ENCODE measurements around the gene RMND5B. TPM values are rescaled to one million over a fixed set of nuclear protein-coding genes. Genes with fewer than 3 reads are reported as not detected.
A peak's percentile ranks its signal among the peaks of the same experiment; 100 is the strongest.

The RMND5B gene
- total and polyA plus RNA-seq, 10 of the 15 experiments (the other 5 are each of a cell fraction or from before 2014, with no cell fraction given) = 1.6 to 50.7 (median 30.9) TPM

- TF ChIP-seq, protein P1, sequence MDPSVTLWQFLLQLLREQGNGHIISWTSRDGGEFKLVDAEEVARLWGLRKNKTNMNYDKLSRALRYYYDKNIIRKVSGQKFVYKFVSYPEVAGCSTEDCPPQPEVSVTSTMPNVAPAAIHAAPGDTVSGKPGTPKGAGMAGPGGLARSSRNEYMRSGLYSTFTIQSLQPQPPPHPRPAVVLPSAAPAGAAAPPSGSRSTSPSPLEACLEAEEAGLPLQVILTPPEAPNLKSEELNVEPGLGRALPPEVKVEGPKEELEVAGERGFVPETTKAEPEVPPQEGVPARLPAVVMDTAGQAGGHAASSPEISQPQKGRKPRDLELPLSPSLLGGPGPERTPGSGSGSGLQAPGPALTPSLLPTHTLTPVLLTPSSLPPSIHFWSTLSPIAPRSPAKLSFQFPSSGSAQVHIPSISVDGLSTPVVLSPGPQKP (IDR thresholded peaks at IDR 0.05; ENCODE audit: low read depth, low read length) = no peak
- TF ChIP-seq TCF7 (IDR thresholded peaks at IDR 0.05; ENCODE audit: borderline replicate concordance) (no peak), MAX (IDR thresholded peaks at IDR 0.05; ENCODE audit: low read depth, low read length) (no peak), GATAD2B (conservative IDR thresholded peaks at IDR 0.05; ENCODE audit: low read depth) (no peak), CBX5 (IDR thresholded peaks at IDR 0.05; ENCODE audit: low read depth) (no peak), SMC3 (IDR thresholded peaks at IDR 0.05; ENCODE audit: borderline replicate concordance, low read length) (peak; percentile 91), MTA3 (IDR thresholded peaks at IDR 0.05; ENCODE audit: borderline replicate concordance, low read length) (peak; percentile 54; the same call in 1 of the 2 replicates), NBN (IDR thresholded peaks at IDR 0.05) (no peak), RUNX3 (IDR thresholded peaks at IDR 0.05; ENCODE audit: low read length) (peak; percentile 36; the same call in 1 of the 2 replicates), EZH2 (IDR thresholded peaks at IDR 0.05; ENCODE audit: borderline replicate concordance, control insufficient read depth, low read depth, low read length) (no peak), KLF5 (IDR thresholded peaks at IDR 0.05; ENCODE audit: partially characterized antibody) (no peak), TBL1XR1 (IDR thresholded peaks at IDR 0.05; ENCODE audit: low read depth, low read length) (no peak), NFIC (IDR thresholded peaks at IDR 0.05; ENCODE audit: low read depth, low read length) (no peak; the same call in 1 of the 2 replicates), EED (IDR thresholded peaks at IDR 0.05; ENCODE audit: low read depth) (peak; percentile 25; the same call in 1 of the 2 replicates), HDGF (IDR thresholded peaks at IDR 0.05) (no peak), RELA (IDR thresholded peaks at IDR 0.05; ENCODE audit: borderline replicate concordance, partially characterized antibody) (no peak)
- TF ChIP-seq, protein P2, sequence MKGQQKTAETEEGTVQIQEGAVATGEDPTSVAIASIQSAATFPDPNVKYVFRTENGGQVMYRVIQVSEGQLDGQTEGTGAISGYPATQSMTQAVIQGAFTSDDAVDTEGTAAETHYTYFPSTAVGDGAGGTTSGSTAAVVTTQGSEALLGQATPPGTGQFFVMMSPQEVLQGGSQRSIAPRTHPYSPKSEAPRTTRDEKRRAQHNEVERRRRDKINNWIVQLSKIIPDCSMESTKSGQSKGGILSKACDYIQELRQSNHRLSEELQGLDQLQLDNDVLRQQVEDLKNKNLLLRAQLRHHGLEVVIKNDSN (IDR thresholded peaks at IDR 0.05; ENCODE audit: borderline replicate concordance, extremely low read length, insufficient read depth, low read depth, low read length) = no peak
- TF ChIP-seq, protein P3, sequence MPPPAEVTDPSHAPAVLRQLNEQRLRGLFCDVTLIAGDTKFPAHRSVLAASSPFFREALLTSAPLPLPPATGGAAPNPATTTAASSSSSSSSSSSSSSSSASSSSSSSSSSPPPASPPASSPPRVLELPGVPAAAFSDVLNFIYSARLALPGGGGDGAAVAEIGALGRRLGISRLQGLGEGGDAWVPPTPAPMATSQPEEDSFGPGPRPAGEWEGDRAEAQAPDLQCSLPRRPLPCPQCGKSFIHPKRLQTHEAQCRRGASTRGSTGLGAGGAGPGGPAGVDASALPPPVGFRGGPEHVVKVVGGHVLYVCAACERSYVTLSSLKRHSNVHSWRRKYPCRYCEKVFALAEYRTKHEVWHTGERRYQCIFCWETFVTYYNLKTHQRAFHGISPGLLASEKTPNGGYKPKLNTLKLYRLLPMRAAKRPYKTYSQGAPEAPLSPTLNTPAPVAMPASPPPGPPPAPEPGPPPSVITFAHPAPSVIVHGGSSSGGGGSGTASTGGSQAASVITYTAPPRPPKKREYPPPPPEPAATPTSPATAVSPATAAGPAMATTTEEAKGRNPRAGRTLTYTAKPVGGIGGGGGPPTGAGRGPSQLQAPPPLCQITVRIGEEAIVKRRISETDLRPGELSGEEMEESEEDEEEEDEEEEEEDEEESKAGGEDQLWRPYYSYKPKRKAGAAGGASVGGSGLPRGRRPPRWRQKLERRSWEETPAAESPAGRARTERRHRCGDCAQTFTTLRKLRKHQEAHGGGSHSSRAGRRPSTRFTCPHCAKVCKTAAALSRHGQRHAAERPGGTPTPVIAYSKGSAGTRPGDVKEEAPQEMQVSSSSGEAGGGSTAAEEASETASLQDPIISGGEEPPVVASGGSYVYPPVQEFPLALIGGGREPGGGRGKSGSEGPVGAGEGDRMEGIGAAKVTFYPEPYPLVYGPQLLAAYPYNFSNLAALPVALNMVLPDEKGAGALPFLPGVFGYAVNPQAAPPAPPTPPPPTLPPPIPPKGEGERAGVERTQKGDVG (CRISPR knock-in tag; IDR thresholded peaks at IDR 0.05) = no peak
- TF ChIP-seq, protein P4, sequence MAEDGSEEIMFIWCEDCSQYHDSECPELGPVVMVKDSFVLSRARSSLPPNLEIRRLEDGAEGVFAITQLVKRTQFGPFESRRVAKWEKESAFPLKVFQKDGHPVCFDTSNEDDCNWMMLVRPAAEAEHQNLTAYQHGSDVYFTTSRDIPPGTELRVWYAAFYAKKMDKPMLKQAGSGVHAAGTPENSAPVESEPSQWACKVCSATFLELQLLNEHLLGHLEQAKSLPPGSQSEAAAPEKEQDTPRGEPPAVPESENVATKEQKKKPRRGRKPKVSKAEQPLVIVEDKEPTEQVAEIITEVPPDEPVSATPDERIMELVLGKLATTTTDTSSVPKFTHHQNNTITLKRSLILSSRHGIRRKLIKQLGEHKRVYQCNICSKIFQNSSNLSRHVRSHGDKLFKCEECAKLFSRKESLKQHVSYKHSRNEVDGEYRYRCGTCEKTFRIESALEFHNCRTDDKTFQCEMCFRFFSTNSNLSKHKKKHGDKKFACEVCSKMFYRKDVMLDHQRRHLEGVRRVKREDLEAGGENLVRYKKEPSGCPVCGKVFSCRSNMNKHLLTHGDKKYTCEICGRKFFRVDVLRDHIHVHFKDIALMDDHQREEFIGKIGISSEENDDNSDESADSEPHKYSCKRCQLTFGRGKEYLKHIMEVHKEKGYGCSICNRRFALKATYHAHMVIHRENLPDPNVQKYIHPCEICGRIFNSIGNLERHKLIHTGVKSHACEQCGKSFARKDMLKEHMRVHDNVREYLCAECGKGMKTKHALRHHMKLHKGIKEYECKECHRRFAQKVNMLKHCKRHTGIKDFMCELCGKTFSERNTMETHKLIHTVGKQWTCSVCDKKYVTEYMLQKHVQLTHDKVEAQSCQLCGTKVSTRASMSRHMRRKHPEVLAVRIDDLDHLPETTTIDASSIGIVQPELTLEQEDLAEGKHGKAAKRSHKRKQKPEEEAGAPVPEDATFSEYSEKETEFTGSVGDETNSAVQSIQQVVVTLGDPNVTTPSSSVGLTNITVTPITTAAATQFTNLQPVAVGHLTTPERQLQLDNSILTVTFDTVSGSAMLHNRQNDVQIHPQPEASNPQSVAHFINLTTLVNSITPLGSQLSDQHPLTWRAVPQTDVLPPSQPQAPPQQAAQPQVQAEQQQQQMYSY (CRISPR knock-in tag; IDR thresholded peaks at IDR 0.05) = no peak
Observed at GRCh38 chr5:178145965-178146820, 15.4 kb downstream of the RMND5B start (continued).

Data from GM12878 (cell line).